OCI-LY7 (cell line): ENCODE data around the gene ACOT13.

Source experiments
- CTCF ChIP-seq: fragments of 200-600 bp; sonication (generic); conservative IDR thresholded peaks from 2 replicates; pipeline ENCODE4 v1.5.1; 2014; ENCODE audit warnings: mild to moderate bottlenecking, antibody characterized with exemption, low read length, moderate library complexity, mixed read lengths
- EZH2phosphoT487 ChIP-seq: fragments of 200-600 bp; sonication (generic); IDR thresholded peaks from 2 replicates; pipeline ENCODE4 v1.6.1; 2018; ENCODE audit warnings: low read depth, borderline replicate concordance, mild to moderate bottlenecking, mixed run types, antibody characterized with exemption, low read length, moderate library complexity, mixed read lengths

DNA sequence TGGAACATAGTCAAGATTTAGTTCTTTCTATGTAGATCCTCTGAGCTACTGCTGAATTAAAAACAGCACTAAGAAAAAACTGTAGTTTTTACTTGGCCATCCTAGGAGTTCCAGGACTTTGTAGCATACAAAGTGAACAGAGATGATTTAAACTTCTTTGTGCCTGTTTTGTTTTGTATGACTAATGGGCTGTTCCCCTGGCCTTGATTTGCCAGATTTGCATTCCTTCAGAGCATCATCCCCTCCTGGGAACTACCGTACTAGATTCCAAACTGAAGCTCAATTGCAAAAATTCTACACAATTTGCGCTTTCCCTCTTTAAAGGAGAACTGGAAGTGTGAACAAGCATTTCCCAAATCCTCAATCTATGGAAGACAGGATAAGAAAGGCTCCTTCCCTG is 23.1 kb downstream of the ACOT13 start:
- TF ChIP-seq CTCF (no peak), EZH2phosphoT487 (no peak)
